ENCODE measurements around the gene STXBP6. TPM values are rescaled to one million over a fixed set of nuclear protein-coding genes. Genes with fewer than 3 reads are reported as not detected.

Gene STXBP6
- total and polyA plus RNA-seq, 2 of the 13 experiments (the other 11 are each of a cell fraction or from before 2014, with no cell fraction given), result 35.3 to 42.8 TPM

DNA sequence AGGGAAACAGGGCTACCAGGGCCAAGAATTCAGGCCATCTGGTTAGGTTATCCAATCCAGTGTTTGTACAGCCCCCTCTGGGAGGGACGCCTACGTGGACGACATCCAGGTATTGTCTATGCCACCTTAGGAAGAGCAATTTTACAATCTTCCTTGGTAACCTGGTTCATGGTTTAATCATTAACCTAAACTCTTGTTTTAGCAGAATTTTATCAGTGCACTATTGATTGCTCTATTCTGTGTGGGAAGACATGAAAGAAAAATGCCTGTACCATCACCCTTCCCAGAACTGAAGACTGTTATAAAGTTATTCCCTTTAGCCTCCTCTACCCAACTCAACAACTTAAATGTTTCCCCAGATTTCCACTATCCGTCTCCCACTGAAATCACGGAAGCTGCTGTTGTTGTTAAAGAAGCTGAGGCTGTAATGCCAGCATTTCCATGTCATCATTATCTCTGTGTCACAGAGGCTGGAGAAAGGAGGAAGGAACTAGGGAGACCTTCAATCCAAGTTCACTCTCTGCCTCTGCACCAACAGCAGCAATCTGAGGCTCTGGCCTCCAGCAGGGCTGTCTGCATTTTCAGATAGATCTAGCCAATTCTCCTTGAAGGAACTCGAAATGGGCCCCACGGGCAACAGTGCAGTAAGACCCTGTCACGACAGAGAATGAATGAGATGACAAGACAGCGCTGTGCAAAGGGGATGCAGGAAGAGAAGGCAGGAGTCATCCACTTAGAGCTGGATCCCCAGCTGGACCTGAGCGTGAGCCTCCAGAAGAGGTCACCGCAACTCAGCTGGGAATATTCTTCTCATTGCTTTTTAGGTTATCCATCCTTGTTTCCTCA lies 232.5 kb downstream of the STXBP6 start (continued):
- TF ChIP-seq, protein P1, sequence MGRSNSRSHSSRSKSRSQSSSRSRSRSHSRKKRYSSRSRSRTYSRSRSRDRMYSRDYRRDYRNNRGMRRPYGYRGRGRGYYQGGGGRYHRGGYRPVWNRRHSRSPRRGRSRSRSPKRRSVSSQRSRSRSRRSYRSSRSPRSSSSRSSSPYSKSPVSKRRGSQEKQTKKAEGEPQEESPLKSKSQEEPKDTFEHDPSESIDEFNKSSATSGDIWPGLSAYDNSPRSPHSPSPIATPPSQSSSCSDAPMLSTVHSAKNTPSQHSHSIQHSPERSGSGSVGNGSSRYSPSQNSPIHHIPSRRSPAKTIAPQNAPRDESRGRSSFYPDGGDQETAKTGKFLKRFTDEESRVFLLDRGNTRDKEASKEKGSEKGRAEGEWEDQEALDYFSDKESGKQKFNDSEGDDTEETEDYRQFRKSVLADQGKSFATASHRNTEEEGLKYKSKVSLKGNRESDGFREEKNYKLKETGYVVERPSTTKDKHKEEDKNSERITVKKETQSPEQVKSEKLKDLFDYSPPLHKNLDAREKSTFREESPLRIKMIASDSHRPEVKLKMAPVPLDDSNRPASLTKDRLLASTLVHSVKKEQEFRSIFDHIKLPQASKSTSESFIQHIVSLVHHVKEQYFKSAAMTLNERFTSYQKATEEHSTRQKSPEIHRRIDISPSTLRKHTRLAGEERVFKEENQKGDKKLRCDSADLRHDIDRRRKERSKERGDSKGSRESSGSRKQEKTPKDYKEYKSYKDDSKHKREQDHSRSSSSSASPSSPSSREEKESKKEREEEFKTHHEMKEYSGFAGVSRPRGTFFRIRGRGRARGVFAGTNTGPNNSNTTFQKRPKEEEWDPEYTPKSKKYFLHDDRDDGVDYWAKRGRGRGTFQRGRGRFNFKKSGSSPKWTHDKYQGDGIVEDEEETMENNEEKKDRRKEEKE (IDR thresholded peaks at IDR 0.05), result no peak
- TF ChIP-seq ETV6 (CRISPR knock-in tag; conservative IDR thresholded peaks at IDR 0.05), result peak; percentile 47
- 0 out of 2 replicates have a peak, but pooled peaks have one; percentile 68 for TF ChIP-seq ZSCAN12 (CRISPR knock-in tag; IDR thresholded peaks at IDR 0.05)
- TF ChIP-seq, protein P2, sequence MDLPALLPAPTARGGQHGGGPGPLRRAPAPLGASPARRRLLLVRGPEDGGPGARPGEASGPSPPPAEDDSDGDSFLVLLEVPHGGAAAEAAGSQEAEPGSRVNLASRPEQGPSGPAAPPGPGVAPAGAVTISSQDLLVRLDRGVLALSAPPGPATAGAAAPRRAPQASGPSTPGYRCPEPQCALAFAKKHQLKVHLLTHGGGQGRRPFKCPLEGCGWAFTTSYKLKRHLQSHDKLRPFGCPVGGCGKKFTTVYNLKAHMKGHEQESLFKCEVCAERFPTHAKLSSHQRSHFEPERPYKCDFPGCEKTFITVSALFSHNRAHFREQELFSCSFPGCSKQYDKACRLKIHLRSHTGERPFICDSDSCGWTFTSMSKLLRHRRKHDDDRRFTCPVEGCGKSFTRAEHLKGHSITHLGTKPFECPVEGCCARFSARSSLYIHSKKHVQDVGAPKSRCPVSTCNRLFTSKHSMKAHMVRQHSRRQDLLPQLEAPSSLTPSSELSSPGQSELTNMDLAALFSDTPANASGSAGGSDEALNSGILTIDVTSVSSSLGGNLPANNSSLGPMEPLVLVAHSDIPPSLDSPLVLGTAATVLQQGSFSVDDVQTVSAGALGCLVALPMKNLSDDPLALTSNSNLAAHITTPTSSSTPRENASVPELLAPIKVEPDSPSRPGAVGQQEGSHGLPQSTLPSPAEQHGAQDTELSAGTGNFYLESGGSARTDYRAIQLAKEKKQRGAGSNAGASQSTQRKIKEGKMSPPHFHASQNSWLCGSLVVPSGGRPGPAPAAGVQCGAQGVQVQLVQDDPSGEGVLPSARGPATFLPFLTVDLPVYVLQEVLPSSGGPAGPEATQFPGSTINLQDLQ (CRISPR knock-in tag; IDR thresholded peaks at IDR 0.05), result no peak
- TF ChIP-seq ZNF207 (IDR thresholded peaks at IDR 0.05; ENCODE audit: borderline replicate concordance), result 0 out of 2 replicates have a peak, but pooled peaks have one; percentile 18
- TF ChIP-seq, protein P3, sequence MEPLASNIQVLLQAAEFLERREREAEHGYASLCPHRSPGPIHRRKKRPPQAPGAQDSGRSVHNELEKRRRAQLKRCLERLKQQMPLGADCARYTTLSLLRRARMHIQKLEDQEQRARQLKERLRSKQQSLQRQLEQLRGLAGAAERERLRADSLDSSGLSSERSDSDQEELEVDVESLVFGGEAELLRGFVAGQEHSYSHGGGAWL (CRISPR knock-in tag; IDR thresholded peaks at IDR 0.05), result 0 out of 2 replicates have a peak, but pooled peaks have one; percentile 20
- no peak; the same call in 1 of the 2 replicates for TF ChIP-seq KLF6 (CRISPR knock-in tag; IDR thresholded peaks at IDR 0.05)
- TF ChIP-seq TCF12 (IDR thresholded peaks at IDR 0.05), result no peak
- peak; percentile 56; the same call in 1 of the 2 replicates for TF ChIP-seq TCF12 (CRISPR knock-in tag; IDR thresholded peaks at IDR 0.05)
- TF ChIP-seq SNRNP70 (IDR thresholded peaks at IDR 0.05; ENCODE audit: low read depth, low read length), result no peak
- TF ChIP-seq, protein P4, sequence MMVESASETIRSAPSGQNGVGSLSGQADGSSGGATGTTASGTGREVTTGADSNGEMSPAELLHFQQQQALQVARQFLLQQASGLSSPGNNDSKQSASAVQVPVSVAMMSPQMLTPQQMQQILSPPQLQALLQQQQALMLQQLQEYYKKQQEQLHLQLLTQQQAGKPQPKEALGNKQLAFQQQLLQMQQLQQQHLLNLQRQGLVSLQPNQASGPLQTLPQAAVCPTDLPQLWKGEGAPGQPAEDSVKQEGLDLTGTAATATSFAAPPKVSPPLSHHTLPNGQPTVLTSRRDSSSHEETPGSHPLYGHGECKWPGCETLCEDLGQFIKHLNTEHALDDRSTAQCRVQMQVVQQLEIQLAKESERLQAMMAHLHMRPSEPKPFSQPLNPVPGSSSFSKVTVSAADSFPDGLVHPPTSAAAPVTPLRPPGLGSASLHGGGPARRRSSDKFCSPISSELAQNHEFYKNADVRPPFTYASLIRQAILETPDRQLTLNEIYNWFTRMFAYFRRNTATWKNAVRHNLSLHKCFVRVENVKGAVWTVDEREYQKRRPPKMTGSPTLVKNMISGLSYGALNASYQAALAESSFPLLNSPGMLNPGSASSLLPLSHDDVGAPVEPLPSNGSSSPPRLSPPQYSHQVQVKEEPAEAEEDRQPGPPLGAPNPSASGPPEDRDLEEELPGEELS (CRISPR knock-in tag; IDR thresholded peaks at IDR 0.05), result peak; percentile 92
- TF ChIP-seq, protein P5, sequence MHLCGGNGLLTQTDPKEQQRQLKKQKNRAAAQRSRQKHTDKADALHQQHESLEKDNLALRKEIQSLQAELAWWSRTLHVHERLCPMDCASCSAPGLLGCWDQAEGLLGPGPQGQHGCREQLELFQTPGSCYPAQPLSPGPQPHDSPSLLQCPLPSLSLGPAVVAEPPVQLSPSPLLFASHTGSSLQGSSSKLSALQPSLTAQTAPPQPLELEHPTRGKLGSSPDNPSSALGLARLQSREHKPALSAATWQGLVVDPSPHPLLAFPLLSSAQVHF (CRISPR knock-in tag; IDR thresholded peaks at IDR 0.05), result no peak
- TF ChIP-seq, protein P6, sequence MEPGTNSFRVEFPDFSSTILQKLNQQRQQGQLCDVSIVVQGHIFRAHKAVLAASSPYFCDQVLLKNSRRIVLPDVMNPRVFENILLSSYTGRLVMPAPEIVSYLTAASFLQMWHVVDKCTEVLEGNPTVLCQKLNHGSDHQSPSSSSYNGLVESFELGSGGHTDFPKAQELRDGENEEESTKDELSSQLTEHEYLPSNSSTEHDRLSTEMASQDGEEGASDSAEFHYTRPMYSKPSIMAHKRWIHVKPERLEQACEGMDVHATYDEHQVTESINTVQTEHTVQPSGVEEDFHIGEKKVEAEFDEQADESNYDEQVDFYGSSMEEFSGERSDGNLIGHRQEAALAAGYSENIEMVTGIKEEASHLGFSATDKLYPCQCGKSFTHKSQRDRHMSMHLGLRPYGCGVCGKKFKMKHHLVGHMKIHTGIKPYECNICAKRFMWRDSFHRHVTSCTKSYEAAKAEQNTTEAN (CRISPR knock-in tag; conservative IDR thresholded peaks at IDR 0.05), result peak; percentile 83
- TF ChIP-seq ZNF44 (CRISPR knock-in tag; IDR thresholded peaks at IDR 0.05), result peak; percentile 59
- TF ChIP-seq NR2F6 (IDR thresholded peaks at IDR 0.05), result peak; percentile 75; the same call in 1 of the 2 replicates
- TF ChIP-seq NR2F6 (CRISPR knock-in tag; IDR thresholded peaks at IDR 0.05), result peak; percentile 83
- TF ChIP-seq ZNF556 (CRISPR knock-in tag; IDR thresholded peaks at IDR 0.05; ENCODE audit: borderline replicate concordance), result peak; percentile 28; the same call in 1 of the 2 replicates

Measured in HepG2 (cell line).